ENCODE measurements around the gene HELZ2.

- no peak for TF ChIP-seq CTCF (IDR thresholded peaks at IDR 0.05)
- TF ChIP-seq EZH2 (IDR thresholded peaks at IDR 0.05; ENCODE audit: borderline replicate concordance, insufficient read depth, low read depth, low read length, poor library complexity, severe bottlenecking): no peak
Measured at GRCh38 chr20:63563225-63563935, 10.7 kb downstream of the HELZ2 start.
